GM18870 (cell line): Measurements from ENCODE around the gene SNX33.
"Not testable (repeated sequence)": the region's sequence is repeated elsewhere in the genome, so short reads cannot be mapped to it uniquely, and the experiment has no call there.

ENCODE experiments used
- ATAC-seq: cut with Tn5 transposase; IDR thresholded peaks from one replicate; pipeline ENCODE4 v1.9.1; 2021; ENCODE audit warnings: moderate library complexity; ENCODE audit not compliant: unreplicated experiment

SNX33 gene, protein sequence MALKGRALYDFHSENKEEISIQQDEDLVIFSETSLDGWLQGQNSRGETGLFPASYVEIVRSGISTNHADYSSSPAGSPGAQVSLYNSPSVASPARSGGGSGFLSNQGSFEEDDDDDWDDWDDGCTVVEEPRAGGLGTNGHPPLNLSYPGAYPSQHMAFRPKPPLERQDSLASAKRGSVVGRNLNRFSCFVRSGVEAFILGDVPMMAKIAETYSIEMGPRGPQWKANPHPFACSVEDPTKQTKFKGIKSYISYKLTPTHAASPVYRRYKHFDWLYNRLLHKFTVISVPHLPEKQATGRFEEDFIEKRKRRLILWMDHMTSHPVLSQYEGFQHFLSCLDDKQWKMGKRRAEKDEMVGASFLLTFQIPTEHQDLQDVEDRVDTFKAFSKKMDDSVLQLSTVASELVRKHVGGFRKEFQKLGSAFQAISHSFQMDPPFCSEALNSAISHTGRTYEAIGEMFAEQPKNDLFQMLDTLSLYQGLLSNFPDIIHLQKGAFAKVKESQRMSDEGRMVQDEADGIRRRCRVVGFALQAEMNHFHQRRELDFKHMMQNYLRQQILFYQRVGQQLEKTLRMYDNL

DNA sequence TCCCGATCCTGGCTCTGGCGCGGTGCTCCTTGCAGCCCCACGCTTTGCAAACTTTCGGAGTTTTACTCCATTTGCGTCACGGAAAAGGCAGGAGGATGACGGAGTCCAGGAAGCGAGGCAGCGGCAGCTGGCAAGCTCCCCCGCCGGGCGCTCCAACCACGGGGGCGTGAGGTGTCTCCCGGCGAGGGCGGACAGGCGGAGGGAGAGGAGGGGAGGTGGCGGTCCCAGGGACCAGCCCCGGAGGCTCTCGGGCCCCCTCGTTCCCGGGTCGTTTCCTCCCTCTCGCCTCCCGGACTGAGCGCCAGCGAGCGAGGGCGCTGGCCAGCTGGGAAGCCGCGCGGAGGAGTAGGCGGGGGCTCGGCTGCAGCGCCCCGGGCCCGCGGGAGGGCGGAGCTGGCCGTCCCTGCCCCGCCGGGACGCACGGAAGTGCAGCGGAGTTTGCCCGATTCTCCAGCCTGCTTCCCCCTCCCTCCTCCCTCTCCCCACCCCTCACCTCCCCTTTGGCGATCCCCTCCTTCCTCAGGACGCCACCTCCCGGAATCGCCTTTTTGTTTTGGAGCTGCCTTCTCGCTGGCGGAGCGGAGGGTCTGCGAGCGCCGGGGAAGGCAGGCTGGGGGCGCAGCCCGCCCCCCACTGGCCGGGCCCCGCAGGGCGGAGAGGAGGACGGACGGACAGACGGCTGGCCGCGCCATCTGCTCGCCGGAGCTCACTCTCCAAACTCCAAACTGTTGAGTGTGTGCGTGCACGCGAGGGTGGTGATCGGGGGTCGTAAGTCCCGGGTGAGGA, at the start of gene SNX33:
Gene SNX33 (plus strand): TSS at position 543 of the 786 bp plus-strand sequence. CDS start 1,191 bp downstream, outside the sequence.
- ATAC-seq = no peak

DNA sequence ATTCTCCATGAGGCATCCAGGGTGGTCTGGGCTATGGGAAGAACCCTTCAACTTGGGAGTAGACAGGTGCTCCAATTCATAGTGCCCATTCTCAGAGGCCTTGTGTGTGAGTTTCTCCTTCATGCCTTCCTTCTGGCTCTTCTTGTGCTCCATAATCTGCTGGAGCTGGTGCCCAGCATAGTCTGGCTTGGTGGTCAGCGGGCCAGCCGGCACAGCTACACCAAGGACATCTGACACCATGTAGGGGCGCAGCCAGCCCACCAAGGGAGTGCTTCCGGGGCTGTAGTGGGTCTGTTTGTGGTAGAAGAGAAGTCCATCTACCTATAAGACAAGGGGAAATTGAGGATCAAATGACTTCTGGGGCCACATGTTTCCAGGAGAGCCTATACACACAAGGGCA, 49.4 kb upstream of the SNX33 start:
- no peak for ATAC-seq

DNA sequence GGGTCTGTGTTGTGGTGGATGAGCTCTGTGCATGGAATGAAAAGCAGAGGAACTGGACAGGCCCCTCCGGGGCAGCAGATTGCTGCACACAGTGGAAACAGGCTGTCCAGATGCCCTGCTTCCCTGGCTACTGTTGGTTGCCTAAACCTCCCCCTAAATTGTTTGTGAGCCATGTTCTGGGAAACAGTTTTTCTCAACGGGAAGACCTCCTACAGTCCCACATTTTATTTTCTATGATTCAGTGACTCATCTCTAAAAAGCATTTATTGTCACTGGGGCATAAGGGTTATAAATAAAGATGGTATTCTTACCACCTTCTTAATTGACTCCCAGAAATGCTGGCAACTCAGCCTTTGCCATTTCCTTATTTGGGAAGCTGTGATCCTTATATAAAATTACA, 48.3 kb upstream of the SNX33 start:
- no peak for ATAC-seq

DNA sequence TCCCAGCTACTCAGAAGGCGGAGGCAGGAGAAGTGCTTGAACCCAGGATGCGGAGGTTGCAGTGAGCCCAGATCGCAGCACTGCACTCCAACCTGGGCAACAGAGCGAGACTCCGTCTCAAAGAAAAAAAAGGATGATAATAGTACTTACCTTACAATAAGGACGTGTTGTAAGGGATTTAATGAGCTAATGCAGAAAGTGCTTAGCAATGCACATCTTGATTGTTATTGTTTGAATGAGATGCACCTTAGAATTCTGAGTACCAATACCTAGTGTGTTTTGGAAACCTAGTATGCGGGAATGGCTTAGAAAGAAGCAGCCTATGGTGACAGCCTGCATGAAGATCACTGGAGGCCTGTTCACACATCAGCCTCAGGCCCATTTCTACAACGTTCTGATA, 41.7 kb upstream of the SNX33 start:
- no peak for ATAC-seq

DNA sequence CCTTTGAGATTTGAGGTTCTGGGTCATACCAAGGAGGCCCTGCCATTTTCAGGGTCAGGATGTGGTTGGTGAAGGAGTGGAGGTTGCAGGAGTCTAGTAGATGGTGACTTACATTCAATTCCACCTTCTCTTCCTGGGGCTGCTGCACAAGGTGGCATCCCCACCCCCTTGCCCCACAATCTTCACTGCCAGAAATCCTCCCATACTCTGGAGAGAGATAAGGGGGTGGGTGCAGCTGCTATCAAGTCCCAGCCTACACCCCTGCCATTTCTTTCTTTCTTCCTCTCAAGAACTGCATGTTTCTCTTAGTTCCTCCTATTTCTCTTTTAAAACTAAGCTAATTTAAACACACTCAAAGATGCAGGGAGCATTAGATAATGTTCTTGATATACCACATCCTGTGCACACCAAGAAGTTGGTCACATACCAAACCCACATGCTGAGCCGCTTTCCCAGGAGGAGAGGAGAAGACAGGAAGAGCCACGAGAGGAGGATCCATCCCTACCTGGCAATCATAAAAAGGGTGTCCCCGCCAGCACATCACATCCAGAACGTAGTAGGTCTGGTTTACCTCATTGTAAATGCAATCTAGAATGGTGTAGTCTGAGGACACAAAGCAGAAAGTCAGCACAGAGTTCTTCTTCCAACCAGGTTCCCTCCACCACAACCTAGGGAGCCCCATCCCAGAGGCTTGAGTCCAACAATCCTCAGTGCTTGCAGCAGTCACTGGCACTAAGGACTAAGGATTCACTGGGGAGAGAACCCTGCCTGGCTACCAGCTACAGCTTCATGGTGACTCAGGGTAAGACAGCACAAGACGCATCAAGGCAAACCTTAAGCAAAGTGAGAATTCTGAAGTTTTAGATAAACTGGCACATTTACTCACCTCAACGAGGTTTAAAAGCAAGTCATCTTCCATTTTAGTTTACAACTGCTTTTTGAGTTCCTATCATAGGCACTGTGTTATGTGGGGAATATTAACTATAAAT, 40.7 kb upstream of the SNX33 start:
- no peak for ATAC-seq

DNA sequence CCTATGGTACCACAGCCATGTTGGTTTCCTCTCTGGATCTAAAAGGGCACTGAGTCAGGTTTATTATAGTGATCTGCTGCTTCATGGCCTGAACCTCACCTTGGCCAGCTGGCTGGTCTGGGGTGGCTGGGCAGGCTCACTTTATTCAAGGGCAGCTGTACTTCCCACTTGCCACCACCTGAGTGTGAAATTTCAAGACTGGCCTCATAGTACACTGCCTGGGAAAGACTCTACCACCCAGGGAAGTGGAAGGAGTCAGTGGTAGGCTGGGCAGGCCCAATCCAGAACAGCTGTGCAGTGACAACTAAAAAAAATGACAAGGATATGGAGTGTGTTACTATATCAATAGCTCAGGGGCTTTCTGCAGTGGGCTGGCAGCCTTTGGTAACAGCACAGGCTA, 30.9 kb upstream of the SNX33 start:
- ATAC-seq = no peak

DNA sequence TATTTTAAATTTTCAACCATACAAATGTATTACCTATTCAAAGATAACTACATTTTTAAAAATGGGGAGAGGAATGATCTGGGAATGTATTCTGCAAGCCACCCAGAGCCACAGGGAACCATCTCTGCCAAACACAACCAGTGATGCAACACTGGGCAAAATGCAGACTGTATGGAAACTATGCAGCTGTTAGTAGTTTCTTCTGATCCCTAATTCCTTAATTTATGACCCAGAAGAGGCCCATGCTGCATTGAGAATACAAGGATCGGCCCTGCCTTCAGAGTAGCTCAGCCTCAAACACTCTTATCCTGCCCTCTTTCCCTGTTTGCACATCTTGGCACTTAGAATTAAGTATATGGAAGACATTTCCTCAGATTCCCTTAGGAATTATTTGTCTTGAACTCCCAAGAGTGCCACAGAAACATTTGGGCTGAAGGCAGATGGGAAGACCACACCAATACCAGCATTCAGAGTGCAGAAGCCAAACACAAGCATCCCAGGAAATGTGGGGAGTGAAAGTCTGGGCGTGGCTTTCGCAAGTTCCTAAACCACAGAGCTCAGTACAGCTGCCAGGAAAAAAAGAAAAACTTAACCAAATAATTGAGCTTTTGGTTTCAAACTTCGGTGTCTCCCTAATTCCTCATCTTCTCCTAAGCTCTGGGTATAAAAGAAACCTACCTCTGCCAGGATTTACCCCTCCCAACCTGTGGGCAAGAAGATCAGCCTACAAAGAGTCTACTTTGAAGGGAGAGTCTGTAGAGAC, 27.5 kb upstream of the SNX33 start:
- no peak for ATAC-seq

DNA sequence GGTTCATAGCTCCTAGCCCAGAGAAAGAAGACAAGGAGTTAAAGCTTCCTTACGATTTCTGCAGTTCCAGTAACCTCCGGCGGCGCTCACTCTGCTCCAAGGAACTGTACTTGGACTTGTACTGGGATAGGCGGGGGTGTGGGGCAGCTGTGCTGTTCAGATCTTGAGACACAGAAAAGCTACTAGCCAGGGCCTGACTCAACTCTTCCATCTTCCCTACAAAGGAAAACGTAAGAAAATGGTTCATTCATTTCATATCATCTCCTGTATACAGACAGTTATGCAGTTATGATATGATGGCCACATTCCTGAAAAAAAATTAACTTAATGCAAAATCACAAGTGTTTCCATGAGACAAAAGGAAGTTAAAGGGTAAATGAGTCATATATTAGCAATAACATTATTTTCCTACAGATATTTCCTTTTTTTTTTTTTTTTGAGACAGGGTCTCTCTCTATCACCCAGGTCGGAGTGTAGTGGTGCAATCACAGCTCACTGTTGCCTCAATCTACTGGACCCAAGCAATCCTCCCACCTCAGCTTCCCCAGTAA, 26.8 kb upstream of the SNX33 start:
- no peak for ATAC-seq

DNA sequence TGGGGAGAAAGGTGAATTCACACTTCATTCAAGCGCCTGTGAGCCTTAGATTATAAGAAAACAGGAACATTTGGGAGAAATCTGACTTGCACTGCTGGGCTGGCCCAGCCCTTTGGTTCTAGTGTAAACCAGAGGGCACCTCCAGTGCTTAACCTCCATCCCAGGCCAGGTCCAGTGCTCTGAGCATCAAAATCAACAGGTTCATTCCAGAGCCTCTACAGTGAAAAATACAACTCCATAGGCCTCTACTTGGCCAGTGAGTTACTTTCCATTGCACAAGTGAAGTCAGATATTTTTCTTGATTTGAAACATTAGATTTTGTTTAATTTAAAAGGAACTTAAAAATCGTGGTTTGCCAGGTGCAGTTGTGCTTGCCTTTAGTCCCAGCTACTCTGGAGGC, 25.2 kb upstream of the SNX33 start:
- no peak for ATAC-seq

DNA sequence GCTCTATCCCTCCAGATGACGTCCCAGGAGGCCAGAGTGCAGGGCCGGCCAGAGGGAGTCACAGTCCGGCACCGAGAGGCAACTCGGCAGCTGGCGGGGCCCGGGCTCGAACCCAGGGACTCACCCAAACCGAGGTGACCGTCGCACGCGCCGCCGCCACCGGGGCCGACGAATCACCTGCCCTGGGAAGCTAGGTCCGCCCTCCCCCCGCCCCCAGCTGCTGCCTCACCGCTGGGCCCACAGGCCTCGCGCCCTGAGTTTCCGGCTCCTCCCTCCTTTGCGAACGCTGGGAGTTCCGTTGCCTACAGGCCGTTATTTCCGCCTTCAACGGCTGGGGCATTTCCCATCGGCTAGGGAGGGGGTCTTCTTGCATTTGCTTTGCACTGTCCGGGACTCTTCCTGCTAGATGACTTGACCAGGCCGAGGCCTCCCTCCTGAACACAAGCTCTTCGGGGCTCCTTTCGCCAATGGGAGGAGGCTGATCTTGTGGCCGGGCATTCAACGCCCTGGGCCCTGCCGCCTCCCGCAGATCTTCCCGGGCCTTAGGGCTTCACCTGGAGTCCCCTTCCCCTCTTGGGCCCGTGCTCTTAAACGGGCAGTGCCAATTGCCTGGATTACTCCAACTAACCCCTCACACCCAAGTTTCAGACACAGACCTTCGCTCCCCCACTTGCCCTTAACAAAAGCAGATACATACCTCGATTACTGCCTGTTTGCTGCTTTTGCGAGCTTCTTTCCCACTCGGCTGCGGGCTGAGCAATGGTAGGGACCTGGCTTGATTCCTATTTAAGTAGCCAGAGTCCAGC, 22.0 kb upstream of the SNX33 start, which contains the start of gene SNUPN:
Gene SNUPN (minus strand): TSS at position 184 of the 806 bp plus-strand sequence. CDS start 4,674 bp downstream, outside the sequence.
- peak; percentile 68 for ATAC-seq

DNA sequence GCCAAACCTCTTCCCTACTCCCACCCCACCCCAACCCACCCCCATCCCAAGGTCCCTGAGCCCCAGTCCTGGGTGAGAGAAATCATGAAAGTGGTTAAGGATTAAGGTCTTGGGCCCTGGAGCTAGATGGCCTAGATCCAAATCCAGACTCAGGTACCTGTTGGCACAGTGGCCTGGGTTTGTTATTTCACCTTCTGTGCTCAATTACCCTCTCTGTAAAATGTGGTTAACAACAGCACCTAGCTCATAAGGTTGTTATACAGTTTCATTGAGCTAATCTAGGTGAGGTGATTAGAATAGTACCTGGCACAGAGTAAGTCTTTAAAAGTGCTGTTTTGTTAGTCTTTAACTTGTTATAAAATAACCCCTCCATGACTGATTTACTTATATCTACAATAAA, 15.8 kb upstream of the SNX33 start:
- no peak for ATAC-seq

DNA sequence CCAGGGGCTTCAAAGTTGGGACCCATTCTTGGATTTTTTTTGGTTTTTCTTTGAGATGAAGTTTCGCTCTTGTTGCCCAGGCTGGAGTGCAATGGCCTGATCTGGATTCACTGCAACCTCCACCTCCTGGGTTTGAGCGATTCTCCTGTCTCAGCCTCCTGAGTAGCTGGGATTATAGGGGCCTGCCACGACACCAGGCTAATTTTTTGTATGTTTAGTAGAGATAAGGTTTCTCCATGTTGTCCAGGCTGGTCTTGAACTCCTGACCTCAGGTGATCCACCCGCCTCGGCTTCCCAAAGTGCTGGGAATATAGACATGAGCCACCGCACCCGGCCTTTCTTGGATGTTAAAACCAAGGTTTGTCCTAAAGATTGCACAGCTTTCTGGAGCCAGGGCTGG, 13.8 kb upstream of the SNX33 start:
- not testable (repeated sequence) for ATAC-seq

DNA sequence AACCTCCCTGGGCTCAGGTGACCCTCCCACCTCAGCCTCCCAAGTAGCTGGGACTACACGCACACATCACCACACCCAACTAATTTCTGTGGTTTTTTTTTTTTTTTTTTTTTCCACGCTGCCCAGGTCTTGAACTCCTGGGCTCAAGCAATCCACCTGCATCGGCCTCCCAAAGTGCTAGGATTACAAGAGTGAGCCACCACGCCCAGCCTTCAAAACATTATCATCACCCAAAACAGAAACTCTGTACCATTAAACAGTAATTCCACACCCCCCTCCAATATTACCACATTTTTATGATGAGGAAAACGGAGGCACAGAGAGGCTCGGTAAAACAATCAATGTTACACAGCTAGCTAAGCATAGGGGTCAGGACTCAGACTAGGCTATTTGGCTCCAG, 11.7 kb upstream of the SNX33 start:
- ATAC-seq = no peak

DNA sequence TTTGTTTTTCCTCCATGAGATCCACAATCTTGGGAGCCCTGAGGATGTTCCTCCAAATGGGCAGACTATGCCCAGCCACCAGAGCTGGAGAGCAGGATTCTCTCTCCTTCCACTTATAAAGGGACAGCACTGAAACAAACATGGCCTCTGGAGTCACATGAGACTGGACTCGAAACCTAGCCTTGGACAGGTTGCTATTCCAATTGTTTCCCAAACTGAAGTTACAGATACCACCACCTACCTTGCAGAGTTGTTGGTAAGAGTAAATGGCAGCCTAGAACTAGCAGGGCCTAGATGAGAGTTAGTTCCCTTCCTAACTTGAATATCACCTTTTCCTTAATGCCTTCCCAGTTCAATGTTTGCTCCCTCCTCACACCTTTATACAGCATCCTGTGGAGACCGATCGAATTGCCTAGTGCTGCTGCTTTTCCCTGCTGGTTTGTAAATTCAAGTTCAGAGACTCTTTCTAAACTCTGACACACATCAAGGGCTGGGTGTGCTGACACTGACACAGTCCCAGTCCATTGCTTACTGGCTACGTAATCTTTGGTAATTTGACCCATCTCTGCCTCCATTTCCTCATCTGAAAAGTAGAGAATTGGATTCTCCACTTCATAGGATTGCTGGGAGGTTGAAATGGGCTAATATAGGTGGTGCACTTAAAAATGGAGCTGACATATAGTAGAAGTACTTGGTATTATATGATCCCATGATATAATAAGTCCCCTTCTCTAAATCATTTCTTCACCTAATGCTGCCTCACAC, 10.3 kb upstream of the SNX33 start:
- ATAC-seq = no peak

DNA sequence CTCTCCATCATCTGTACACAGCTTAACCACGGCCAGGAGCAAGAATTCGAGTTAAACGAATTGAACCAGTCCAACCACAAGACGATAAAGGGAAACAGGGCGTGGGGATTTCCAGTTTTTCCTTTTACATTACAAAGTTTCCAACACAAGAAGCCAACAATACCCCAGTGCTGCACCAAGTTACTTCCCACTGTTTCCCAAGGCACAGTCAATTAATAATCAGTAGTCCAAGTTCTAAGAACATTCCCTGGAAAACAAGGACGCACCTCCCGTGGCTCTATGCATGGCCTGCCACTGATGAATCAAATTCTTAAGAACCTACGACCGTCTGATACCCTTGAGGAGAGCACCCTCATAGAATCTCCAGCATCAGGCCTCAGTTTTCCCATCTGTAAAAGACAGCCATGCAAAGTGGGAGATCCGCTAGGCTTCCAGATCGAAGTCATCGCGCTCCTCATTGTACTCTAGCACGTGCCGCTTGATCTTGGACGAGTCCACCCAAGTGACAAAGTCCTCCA, 8.5 kb upstream of the SNX33 start:
- ATAC-seq = no peak

DNA sequence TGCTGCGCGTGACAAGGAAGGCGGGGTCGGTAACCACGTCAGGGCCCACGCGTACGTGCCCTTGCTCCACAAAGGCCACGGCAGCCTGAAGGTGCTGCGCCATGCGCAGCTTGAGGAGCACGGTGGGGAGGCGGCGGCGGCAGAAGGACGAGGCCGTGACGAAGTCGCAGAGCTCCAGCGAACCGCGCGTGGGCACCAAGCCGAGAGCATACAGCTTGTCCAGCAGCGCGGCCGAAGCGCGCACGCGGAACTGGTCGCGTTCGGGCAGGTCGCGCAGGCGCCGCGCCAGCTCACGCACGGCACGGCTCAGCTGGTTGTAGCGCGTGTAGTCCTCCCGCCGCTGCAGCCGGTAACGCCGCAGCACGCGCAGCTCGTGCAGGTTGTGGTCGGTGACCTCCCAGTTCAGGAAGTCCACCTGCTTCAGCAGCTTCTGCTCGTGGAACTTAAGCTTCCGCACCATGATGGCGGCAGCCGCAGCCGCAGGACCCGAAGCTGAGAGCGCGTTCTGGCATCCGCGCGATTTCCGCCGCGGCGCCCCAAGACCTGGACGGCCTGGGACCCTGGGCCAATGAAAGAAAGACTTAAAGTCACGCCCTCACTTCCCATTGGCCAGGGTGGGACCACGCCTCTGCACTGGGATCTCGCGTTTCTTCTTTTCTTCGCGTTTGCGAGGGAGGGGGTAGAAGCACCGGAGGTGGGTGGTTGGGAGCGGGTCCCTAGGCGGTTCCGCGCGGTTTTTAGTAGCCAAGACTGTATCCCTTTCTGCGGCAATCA, 7.8 kb upstream of the SNX33 start, which contains the start of gene IMP3:
Gene IMP3 (minus strand): TSS at position 516 of the 774 bp plus-strand sequence. CDS start 56 bp downstream, at position 460.
- peak; percentile 85 for ATAC-seq
